Caco-2 (cell line): ENCODE data around the gene FLT1. TPM values are rescaled to one million over a fixed set of nuclear protein-coding genes. Genes with fewer than 3 reads are reported as not detected.

ENCODE experiments used
- BruUV-seq: library from RNA; stranded (reverse); fragments of 400-500 nt; replicated peaks from 2 replicates; lab custom pipeline; 2021; lab: Mats Ljungman, UMichigan
- CTCF ChIA-PET: fragments of 300-600 bp; sonication (Branson Sonifier 250); formaldehyde crosslinking; loops from one replicate; lab custom pipeline; 2022; ENCODE audit warnings: antibody characterized with exemption; lab: Charles Lee
- POLR2A ChIA-PET: fragments of 300-600 bp; sonication (Branson Sonifier 250); formaldehyde crosslinking; loops from one replicate; lab custom pipeline; 2022; ENCODE audit warnings: antibody characterized with exemption; lab: Charles Lee
- DNase-seq, 2 experiments: peaks; one replicate each; pipeline versions ENCODE4 v3.0.0 to v3.0.0-alpha.2; 2020 to 2022
- H3K27me3 ChIP-seq: replicated peaks from 2 replicates; pipeline ENCODE4 v1.6.0; 2011; ENCODE audit warnings: low read length; ENCODE audit not compliant: control insufficient read depth, insufficient read depth
- H3K36me3 ChIP-seq: 2 replicates; pipeline ENCODE4 v1.5.1; 2011; ENCODE audit warnings: low read length; ENCODE audit not compliant: control insufficient read depth, insufficient read depth
- H3K4me1 ChIP-seq: fragments of 250-450 bp; sonication (Bioruptor Pico); 2 replicates; pipeline ENCODE4 v1.5.1; 2020; ENCODE audit warnings: mild to moderate bottlenecking
- H3K4me3 ChIP-seq: 2 replicates; pipeline ENCODE4 v1.5.1; 2011; ENCODE audit warnings: low read depth, mild to moderate bottlenecking, control low read depth, low read length
- H3K9me3 ChIP-seq: fragments of 250-450 bp; sonication (Bioruptor Pico); 2 replicates; pipeline ENCODE4 v1.5.1; 2020; ENCODE audit warnings: mild to moderate bottlenecking, moderate library complexity
- H3K27ac Mint-ChIP-seq: one replicate; pipeline ENCODE4 v1.8.0; 2022; ENCODE audit warnings: mixed read lengths; ENCODE audit not compliant: unreplicated experiment
- H3K27me3 Mint-ChIP-seq: one replicate; pipeline ENCODE4 v1.8.0; 2022; ENCODE audit warnings: mixed read lengths; ENCODE audit not compliant: insufficient read depth, unreplicated experiment
- H3K36me3 Mint-ChIP-seq: one replicate; pipeline ENCODE4 v1.8.0; 2022; ENCODE audit warnings: mild to moderate bottlenecking, mixed read lengths; ENCODE audit not compliant: insufficient read depth, unreplicated experiment
- H3K4me1 Mint-ChIP-seq: one replicate; pipeline ENCODE4 v1.8.0; 2022; ENCODE audit warnings: low read depth, mixed read lengths; ENCODE audit not compliant: unreplicated experiment
- H3K4me3 Mint-ChIP-seq: one replicate; pipeline ENCODE4 v1.8.0; 2022; ENCODE audit warnings: mild to moderate bottlenecking, moderate library complexity, mixed read lengths; ENCODE audit not compliant: unreplicated experiment
- H3K9me3 Mint-ChIP-seq: one replicate; pipeline ENCODE4 v1.8.0; 2022; ENCODE audit warnings: mixed read lengths; ENCODE audit not compliant: unreplicated experiment
- intact Hi-C: fragments of 100-400 bp; cut with micrococcal nuclease; formaldehyde crosslinking; loops from one replicate; pipeline ENCODE4 v1.10.0; 2022; ENCODE audit not compliant: unreplicated experiment
- total RNA-seq: library from RNA; stranded (reverse); gene quantifications from 2 replicates; pipeline ENCODE4 v1.2.3, GENCODE V29; 2022
- TF ChIP-seq, protein P1 (sequence below), 2 experiments: fragments of 200-600 bp in 1 of 2; IDR thresholded peaks; 1 replicate in 1 of 2; 2 replicates in 1 of 2; pipeline versions ENCODE4 v1.5.1 to v1.8.0; 2011 to 2022; ENCODE audit warnings: antibody characterized with exemption in 1 of 2, control low read depth in 1 of 2, inconsistent platforms in 1 of 2, low read depth in 1 of 2, low read length in 1 of 2, mild to moderate bottlenecking in 1 of 2, moderate library complexity in 1 of 2; ENCODE audit not compliant: insufficient read depth in 1 of 2, severe bottlenecking in 1 of 2, unreplicated experiment in 1 of 2

The FLT1 gene
- total RNA-seq, 1 experiment from 2014 or later: 0.66 TPM

DNA sequence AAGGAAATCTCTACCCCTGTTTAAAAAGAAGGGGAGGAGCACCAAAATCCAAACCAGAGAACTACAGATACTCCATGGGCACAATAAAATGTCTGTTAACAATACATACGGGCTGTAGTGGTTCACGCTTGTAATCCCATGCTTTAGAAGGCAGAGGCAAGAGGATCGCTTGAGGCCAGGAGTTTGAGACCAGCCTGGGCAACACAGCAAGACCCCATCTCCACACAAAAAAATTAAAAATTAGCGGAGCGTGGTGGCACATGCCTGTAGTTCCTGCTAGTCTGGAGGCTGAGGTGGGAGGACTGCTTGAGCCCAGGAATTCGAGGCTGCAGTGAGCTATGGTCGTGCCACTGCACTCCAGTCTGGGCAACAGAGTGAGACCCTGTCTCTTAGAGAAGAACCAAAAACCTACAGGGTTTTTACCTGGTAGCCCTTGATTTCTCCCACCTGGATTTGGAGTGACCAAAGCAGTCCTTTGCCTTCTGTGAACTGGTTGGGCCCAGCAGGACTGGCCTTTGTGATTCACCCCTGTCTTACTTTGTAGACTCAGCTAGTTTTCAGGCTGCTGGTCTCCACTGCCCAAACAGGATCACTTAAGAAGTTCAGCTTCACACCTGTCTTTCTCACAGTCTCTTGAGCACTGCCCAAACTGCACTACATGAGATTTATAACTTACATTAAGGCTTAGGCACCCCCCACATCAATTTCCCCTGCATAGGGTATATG is 38.7 kb upstream of the FLT1 start:
- H3K4me1 ChIP-seq: no peaks in the 10 kb centered on the region
- no peaks in the 10 kb centered on the region for H3K36me3 ChIP-seq
- no peak overlapping the region for H3K27ac Mint-ChIP-seq
- POLR2A ChIA-PET: no interaction called here
- TF ChIP-seq, protein P1, sequence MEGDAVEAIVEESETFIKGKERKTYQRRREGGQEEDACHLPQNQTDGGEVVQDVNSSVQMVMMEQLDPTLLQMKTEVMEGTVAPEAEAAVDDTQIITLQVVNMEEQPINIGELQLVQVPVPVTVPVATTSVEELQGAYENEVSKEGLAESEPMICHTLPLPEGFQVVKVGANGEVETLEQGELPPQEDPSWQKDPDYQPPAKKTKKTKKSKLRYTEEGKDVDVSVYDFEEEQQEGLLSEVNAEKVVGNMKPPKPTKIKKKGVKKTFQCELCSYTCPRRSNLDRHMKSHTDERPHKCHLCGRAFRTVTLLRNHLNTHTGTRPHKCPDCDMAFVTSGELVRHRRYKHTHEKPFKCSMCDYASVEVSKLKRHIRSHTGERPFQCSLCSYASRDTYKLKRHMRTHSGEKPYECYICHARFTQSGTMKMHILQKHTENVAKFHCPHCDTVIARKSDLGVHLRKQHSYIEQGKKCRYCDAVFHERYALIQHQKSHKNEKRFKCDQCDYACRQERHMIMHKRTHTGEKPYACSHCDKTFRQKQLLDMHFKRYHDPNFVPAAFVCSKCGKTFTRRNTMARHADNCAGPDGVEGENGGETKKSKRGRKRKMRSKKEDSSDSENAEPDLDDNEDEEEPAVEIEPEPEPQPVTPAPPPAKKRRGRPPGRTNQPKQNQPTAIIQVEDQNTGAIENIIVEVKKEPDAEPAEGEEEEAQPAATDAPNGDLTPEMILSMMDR (IDR thresholded peaks at IDR 0.05; ENCODE audit: insufficient read depth in 1 of 2, low read depth in 1 of 2, low read length in 1 of 2, severe bottlenecking in 1 of 2, unreplicated experiment in 1 of 2): no peak
- H3K27me3 Mint-ChIP-seq: no peaks in the 10 kb centered on the region
- peaks cover 10% of the 10 kb centered on the region for H3K9me3 ChIP-seq
- CTCF ChIA-PET: no interaction called here
- H3K9me3 Mint-ChIP-seq: peaks cover 16% of the 10 kb centered on the region
- no TSS peak for BruUV-seq
- intact Hi-C loops: no loop called here
- peaks cover 9% of the 10 kb centered on the region for H3K4me1 Mint-ChIP-seq
- H3K27me3 ChIP-seq: no peaks in the 10 kb centered on the region
- H3K36me3 Mint-ChIP-seq: no peaks in the 10 kb centered on the region
- no peak overlapping the region for H3K4me3 Mint-ChIP-seq
- H3K4me3 ChIP-seq: no peak overlapping the region
- no peak for DNase-seq

DNA sequence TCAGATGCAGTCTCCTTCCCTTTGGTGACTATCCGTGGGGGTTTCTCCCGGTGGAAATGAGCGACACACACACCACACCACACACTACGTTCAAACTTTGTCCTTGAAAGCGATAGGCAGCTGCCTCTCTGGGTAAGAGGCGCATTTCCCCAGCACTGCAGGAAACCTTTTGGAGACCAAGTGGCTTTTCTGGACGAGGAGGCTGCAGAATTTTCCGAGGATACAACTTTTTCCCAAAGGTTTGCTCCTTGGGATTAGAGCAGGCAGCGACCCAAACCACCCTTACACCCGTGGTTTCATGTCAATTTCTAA is 38.2 kb upstream of the FLT1 start:
- intact Hi-C loops: no loop called here
- H3K9me3 Mint-ChIP-seq: peaks cover 16% of the 10 kb centered on the region
- POLR2A ChIA-PET: no interaction called here

DNA sequence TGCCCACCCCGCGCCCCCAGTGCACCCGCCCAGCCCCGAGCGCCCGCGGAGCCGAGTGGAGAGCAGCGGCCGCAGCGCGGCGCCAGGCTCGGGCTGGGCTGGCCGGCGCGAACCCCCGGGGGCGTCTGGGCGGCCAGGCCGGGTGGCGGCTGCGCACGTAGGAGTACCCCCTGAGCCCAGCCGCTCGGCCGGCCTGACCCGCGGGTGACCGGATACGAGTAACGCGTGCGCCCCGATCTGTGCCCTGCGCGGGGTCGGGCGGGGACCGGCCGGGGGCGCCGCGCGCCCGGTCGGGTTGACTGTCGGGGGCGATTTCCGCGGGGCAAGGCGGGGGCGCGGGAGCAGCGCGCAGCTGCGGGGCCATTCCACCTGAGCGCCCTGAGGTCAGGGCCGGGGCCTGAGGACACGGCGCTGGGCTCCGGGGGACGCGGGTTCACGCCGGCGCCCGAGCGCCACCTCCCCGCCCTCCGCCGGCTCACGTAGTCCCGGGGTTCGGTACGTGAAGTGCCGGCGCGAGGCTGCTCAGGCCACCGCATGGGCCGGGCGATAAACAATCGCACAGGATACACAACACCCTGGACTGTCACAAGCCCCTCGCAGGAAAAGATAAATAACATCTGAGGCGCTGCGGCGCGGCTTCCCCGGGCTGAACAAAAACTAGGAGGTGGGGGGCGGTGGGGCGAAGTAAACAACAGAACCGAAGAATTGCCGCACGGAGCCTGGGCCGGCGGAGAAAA is 37.6 kb upstream of the FLT1 start:
- Mint-ChIP-seq H3K4me3 (no peak overlapping the region), H3K27me3 (no peaks in the 10 kb centered on the region), H3K9me3 (peaks cover 15% of the 10 kb centered on the region), H3K27ac (no peak overlapping the region), H3K36me3 (no peaks in the 10 kb centered on the region), H3K4me1 (peaks cover 9% of the 10 kb centered on the region)
- Histone ChIP-seq H3K9me3 (peaks cover 10% of the 10 kb centered on the region), H3K4me3 (no peak overlapping the region), H3K36me3 (no peaks in the 10 kb centered on the region), H3K4me1 (no peaks in the 10 kb centered on the region), H3K27me3 (no peaks in the 10 kb centered on the region)
- TF ChIP-seq, protein P1 (IDR thresholded peaks at IDR 0.05; ENCODE audit: insufficient read depth in 1 of 2, low read depth in 1 of 2, low read length in 1 of 2, severe bottlenecking in 1 of 2, unreplicated experiment in 1 of 2): no peak
- ChIA-PET CTCF (no interaction called here), POLR2A (no interaction called here)
- BruUV-seq: no TSS peak
- no peak for DNase-seq
- intact Hi-C loops: no loop called here

More for the DNA sequence above, 38.2 kb upstream of the FLT1 start:
- Histone ChIP-seq H3K9me3 (peaks cover 10% of the 10 kb centered on the region), H3K4me3 (no peak overlapping the region), H3K4me1 (no peaks in the 10 kb centered on the region), H3K27me3 (no peaks in the 10 kb centered on the region), H3K36me3 (no peaks in the 10 kb centered on the region)
- H3K4me1 Mint-ChIP-seq: peaks cover 9% of the 10 kb centered on the region
- H3K4me3 Mint-ChIP-seq: no peak overlapping the region
- no peak overlapping the region for H3K27ac Mint-ChIP-seq
- no peaks in the 10 kb centered on the region for H3K36me3 Mint-ChIP-seq
- no peaks in the 10 kb centered on the region for H3K27me3 Mint-ChIP-seq
- no peak for DNase-seq
- CTCF ChIA-PET: no interaction called here
- no TSS peak for BruUV-seq
- TF ChIP-seq, protein P1 (IDR thresholded peaks at IDR 0.05; ENCODE audit: insufficient read depth in 1 of 2, low read depth in 1 of 2, low read length in 1 of 2, severe bottlenecking in 1 of 2, unreplicated experiment in 1 of 2): no peak
